CD4-positive, alpha-beta T cell treated with Interleukin-1 beta for 1 hour (primary cell): ENCODE data around the gene FAM107B.
"Not testable (repeated sequence)": the region's sequence is repeated elsewhere in the genome, so short reads cannot be mapped to it uniquely, and the experiment has no call there.

Experiments used
- DNase-seq, 2 donors: peaks; one replicate each; pipeline ENCODE4 v3.0.0-alpha.2; 2020 to 2022

Gene FAM107B

GRCh38 chr10:14691359-14691758, 83.3 kb downstream of the FAM107B start:
- DNase-seq, result no peak

- no peak for DNase-seq
Measured at GRCh38 chr10:14688606-14689005, 86.1 kb downstream of the FAM107B start.

- DNase-seq, result not testable (repeated sequence)
Measured at GRCh38 chr10:14688189-14688588, 86.5 kb downstream of the FAM107B start.

- no peak for DNase-seq
Measured at GRCh38 chr10:14687340-14687739, 87.4 kb downstream of the FAM107B start.

- DNase-seq, result no peak
Measured at GRCh38 chr10:14686356-14686755, 88.3 kb downstream of the FAM107B start.

- no peak for DNase-seq
Measured at GRCh38 chr10:14684354-14684753, 90.3 kb downstream of the FAM107B start.

- DNase-seq, result no peak
Measured at GRCh38 chr10:14683256-14683655, 91.4 kb downstream of the FAM107B start.

- DNase-seq, result no peak
Measured at GRCh38 chr10:14681802-14682201, 92.9 kb downstream of the FAM107B start.

GRCh38 chr10:14681305-14681704, 93.4 kb downstream of the FAM107B start:
- DNase-seq, result no peak

GRCh38 chr10:14678637-14679036, 96.1 kb downstream of the FAM107B start:
- no peak for DNase-seq

- DNase-seq, result no peak
Measured at GRCh38 chr10:14676732-14677131, 98.0 kb downstream of the FAM107B start.

- no peak for DNase-seq
Measured at GRCh38 chr10:14674376-14675050, 100.2 kb downstream of the FAM107B start.

GRCh38 chr10:14673189-14673861, 101.4 kb downstream of the FAM107B start:
- DNase-seq, result no peak

- DNase-seq, result no peak
Measured at GRCh38 chr10:14671386-14671831, 103.3 kb downstream of the FAM107B start.

GRCh38 chr10:14670551-14671240, 104.0 kb downstream of the FAM107B start:
- DNase-seq, result no peak

GRCh38 chr10:14669576-14669975, 105.1 kb downstream of the FAM107B start:
- DNase-seq, result no peak

- no peak for DNase-seq
Measured at GRCh38 chr10:14667781-14668180, 106.9 kb downstream of the FAM107B start.

- no peak for DNase-seq
Measured at GRCh38 chr10:14667280-14667679, 107.4 kb downstream of the FAM107B start.

GRCh38 chr10:14665865-14666857, 108.5 kb downstream of the FAM107B start:
- DNase-seq, result no peak

GRCh38 chr10:14665304-14665703, 109.4 kb downstream of the FAM107B start:
- DNase-seq, result no peak

- DNase-seq, result no peak
Measured at GRCh38 chr10:14664345-14664744, 110.4 kb downstream of the FAM107B start.

GRCh38 chr10:14661818-14662217, 112.9 kb downstream of the FAM107B start:
- no peak for DNase-seq

- peak in 1 of 2 donors; percentile 17 for DNase-seq
Measured at GRCh38 chr10:14660831-14661230, 113.9 kb downstream of the FAM107B start.
